ENCODE measurements around the gene GAS2L2. TPM values are rescaled to one million over a fixed set of nuclear protein-coding genes. Genes with fewer than 3 reads are reported as not detected.

The GAS2L2 gene
- not detected for total RNA-seq

GRCh38 chr17:35752945-35753764 lies at the start of gene GAS2L2:
GAS2L2 (minus strand) TSS chr17:35753239; CDS start chr17:35752850, 389 bp downstream.
- 42 to 75% methylated on average over 8 to 9 of the region's 9 CpGs for WGBS, 2 donors
- DNase-seq (peak in 1 of 4 donors; percentile 43), ATAC-seq (no peak)
- no peak for TF ChIP-seq POLR2A (IDR thresholded peaks at IDR 0.05)
- TF ChIP-seq CTCF (IDR thresholded peaks at IDR 0.05), result no peak
- Histone ChIP-seq H3K4me3 (no peak within 1 kb of the TSS), H3K27ac (peak within 1 kb of the TSS in 2 of 4 donors; percentile 22 to 32), H3K4me1 (peaks cover 14% of the 10 kb centered on the region), H3K36me3 (replicated peaks in 1 of 2; ENCODE audit: insufficient read depth in 1 of 2, low read depth in 2 of 2) (no peaks in the 10 kb centered on the region), H3K9me3 (no peaks in the 10 kb centered on the region), H3K27me3 (no peaks in the 10 kb centered on the region)
- intact Hi-C loops (cut with DNase I), result no loop called here

GRCh38 chr17:35801583-35802224 lies 48.7 kb upstream of the GAS2L2 start:
- ATAC-seq, result no peak
- Histone ChIP-seq H3K9me3 (no peaks in the 10 kb centered on the region), H3K36me3 (replicated peaks in 1 of 2; ENCODE audit: insufficient read depth in 1 of 2, low read depth in 2 of 2) (no peaks in the 10 kb centered on the region), H3K4me3 (no peak overlapping the region), H3K27me3 (no peaks in the 10 kb centered on the region), H3K27ac (peak overlapping the region in 1 of 4 donors; percentile 17), H3K4me1 (peaks cover 9% of the 10 kb centered on the region)
- intact Hi-C loops (cut with DNase I), result no loop called here
- TF ChIP-seq CTCF (IDR thresholded peaks at IDR 0.05) (no peak), POLR2A (IDR thresholded peaks at IDR 0.05) (no peak)
- peak in 3 of 4 donors; percentile 46 to 49 (median 47) for DNase-seq
- 69 to 71% methylated on average over 6 to 9 of the region's 9 CpGs for WGBS, 2 donors

- Histone ChIP-seq H3K9me3 (no peaks in the 10 kb centered on the region), H3K36me3 (replicated peaks in 1 of 2; ENCODE audit: insufficient read depth in 1 of 2, low read depth in 2 of 2) (no peaks in the 10 kb centered on the region), H3K27ac (peak overlapping the region in 3 of 4 donors; percentile 19 to 43 (median 19)), H3K27me3 (no peaks in the 10 kb centered on the region), H3K4me3 (no peak overlapping the region), H3K4me1 (peaks cover 17% of the 10 kb centered on the region)
- no peak for TF ChIP-seq POLR2A (IDR thresholded peaks at IDR 0.05)
- no peak for TF ChIP-seq CTCF (IDR thresholded peaks at IDR 0.05)
- DNase-seq, result peak; percentile 61 to 85 (median 77)
- intact Hi-C loops (cut with DNase I), result no loop called here
- ATAC-seq, result peak; percentile 56
Observed at GRCh38 chr17:35799942-35800341, 46.9 kb upstream of the GAS2L2 start.

GRCh38 chr17:35797918-35798317 lies 44.9 kb upstream of the GAS2L2 start:
- intact Hi-C loops (cut with DNase I), result no loop called here
- no peaks in the 10 kb centered on the region for H3K36me3 ChIP-seq (replicated peaks in 1 of 2; ENCODE audit: insufficient read depth in 1 of 2, low read depth in 2 of 2)
- H3K4me3 ChIP-seq, result no peak overlapping the region
- DNase-seq (no peak), ATAC-seq (no peak)
- no peaks in the 10 kb centered on the region for H3K27me3 ChIP-seq
- TF ChIP-seq CTCF (IDR thresholded peaks at IDR 0.05) (no peak), POLR2A (IDR thresholded peaks at IDR 0.05) (no peak)
- no peak overlapping the region for H3K27ac ChIP-seq
- 70 to 71% methylated on average over 5 of the region's 5 CpGs for WGBS, 2 donors
- peaks cover 22% of the 10 kb centered on the region for H3K4me1 ChIP-seq
- H3K9me3 ChIP-seq, result no peaks in the 10 kb centered on the region
